ENCODE data around the gene PPP2R3B. TPM values are rescaled to one million over a fixed set of nuclear protein-coding genes. Genes with fewer than 3 reads are reported as not detected.

The PPP2R3B gene
- total RNA-seq, 1 donor from 2014 or later: 30.5 TPM

DNA sequence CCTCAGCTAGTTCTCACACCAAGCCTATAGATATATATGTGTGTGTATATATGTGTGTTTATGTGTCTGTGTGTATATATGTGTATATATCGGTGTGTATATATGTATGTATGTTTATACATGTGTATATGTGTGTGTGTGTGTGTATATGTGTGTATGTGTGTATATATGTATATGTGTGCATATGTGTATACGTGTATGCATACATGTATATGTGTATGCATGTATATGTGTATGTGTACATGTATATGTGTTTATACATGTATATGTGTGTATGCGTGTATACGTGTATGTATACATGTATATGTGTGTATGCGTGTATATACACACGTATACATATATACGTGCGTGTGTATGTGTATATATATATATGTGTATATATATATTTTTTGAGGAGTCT is 86.4 kb downstream of the PPP2R3B start:
- H3K27me3 Mint-ChIP-seq (ENCODE audit: low read depth): no peaks in the 10 kb centered on the region
- TF ChIP-seq, protein P1, sequence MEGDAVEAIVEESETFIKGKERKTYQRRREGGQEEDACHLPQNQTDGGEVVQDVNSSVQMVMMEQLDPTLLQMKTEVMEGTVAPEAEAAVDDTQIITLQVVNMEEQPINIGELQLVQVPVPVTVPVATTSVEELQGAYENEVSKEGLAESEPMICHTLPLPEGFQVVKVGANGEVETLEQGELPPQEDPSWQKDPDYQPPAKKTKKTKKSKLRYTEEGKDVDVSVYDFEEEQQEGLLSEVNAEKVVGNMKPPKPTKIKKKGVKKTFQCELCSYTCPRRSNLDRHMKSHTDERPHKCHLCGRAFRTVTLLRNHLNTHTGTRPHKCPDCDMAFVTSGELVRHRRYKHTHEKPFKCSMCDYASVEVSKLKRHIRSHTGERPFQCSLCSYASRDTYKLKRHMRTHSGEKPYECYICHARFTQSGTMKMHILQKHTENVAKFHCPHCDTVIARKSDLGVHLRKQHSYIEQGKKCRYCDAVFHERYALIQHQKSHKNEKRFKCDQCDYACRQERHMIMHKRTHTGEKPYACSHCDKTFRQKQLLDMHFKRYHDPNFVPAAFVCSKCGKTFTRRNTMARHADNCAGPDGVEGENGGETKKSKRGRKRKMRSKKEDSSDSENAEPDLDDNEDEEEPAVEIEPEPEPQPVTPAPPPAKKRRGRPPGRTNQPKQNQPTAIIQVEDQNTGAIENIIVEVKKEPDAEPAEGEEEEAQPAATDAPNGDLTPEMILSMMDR (IDR thresholded peaks at IDR 0.05): no peak
- H3K9me3 Mint-ChIP-seq (ENCODE audit: low read depth): no peaks in the 10 kb centered on the region
- DNase-seq (ENCODE audit: low spot score): no peak
- no peak overlapping the region for H3K27ac Mint-ChIP-seq (ENCODE audit: unreplicated experiment)
- H3K4me3 Mint-ChIP-seq (ENCODE audit: unreplicated experiment): no peak overlapping the region
- peaks cover 11% of the 10 kb centered on the region for H3K36me3 Mint-ChIP-seq (ENCODE audit: low read depth)
- no peaks in the 10 kb centered on the region for H3K4me1 Mint-ChIP-seq (ENCODE audit: low read depth)

DNA sequence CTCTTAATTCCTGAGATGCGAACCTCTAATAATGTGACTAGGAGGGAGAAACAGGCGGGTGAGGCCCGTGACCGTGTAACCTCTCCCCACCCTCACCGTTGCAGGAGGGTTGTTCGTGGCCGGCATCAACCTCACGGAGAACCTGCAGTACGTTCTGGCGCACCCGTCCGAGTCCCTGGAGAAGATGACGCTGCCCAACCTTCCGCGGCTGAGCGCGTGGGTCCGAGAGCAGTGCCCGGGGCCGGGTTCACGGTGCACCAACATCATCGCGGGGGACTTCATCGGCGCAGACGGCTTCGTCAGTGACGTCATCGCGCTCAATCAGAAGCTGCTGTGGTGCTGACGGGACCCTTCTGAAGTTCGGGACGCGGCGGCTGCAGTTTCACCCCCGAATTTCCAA is 87.7 kb downstream of the PPP2R3B start:
- Mint-ChIP-seq H3K27ac (ENCODE audit: unreplicated experiment) (no peak overlapping the region), H3K36me3 (ENCODE audit: low read depth) (peaks cover 7% of the 10 kb centered on the region), H3K4me3 (ENCODE audit: unreplicated experiment) (no peak overlapping the region), H3K27me3 (ENCODE audit: low read depth) (no peaks in the 10 kb centered on the region), H3K9me3 (ENCODE audit: low read depth) (no peaks in the 10 kb centered on the region), H3K4me1 (ENCODE audit: low read depth) (no peaks in the 10 kb centered on the region)
- TF ChIP-seq, protein P1 (IDR thresholded peaks at IDR 0.05): no peak
- peak; percentile 76 for DNase-seq (ENCODE audit: low spot score)

GRCh38 chrX:295136-295535 is 91.6 kb downstream of the PPP2R3B start:
- H3K4me1 Mint-ChIP-seq (ENCODE audit: low read depth): no peaks in the 10 kb centered on the region
- TF ChIP-seq, protein P1 (IDR thresholded peaks at IDR 0.05): no peak
- no peaks in the 10 kb centered on the region for H3K9me3 Mint-ChIP-seq (ENCODE audit: low read depth)
- H3K4me3 Mint-ChIP-seq (ENCODE audit: unreplicated experiment): no peak overlapping the region
- H3K27ac Mint-ChIP-seq (ENCODE audit: unreplicated experiment): no peak overlapping the region
- DNase-seq (ENCODE audit: low spot score): peak; percentile 79
- H3K36me3 Mint-ChIP-seq (ENCODE audit: low read depth): peaks cover 7% of the 10 kb centered on the region
- H3K27me3 Mint-ChIP-seq (ENCODE audit: low read depth): no peaks in the 10 kb centered on the region

- no peak overlapping the region for H3K27ac Mint-ChIP-seq (ENCODE audit: unreplicated experiment)
- H3K9me3 Mint-ChIP-seq (ENCODE audit: low read depth): no peaks in the 10 kb centered on the region
- peak; percentile 84 for DNase-seq (ENCODE audit: low spot score)
- TF ChIP-seq, protein P1 (IDR thresholded peaks at IDR 0.05): no peak
- H3K4me1 Mint-ChIP-seq (ENCODE audit: low read depth): no peaks in the 10 kb centered on the region
- no peak overlapping the region for H3K4me3 Mint-ChIP-seq (ENCODE audit: unreplicated experiment)
- no peaks in the 10 kb centered on the region for H3K27me3 Mint-ChIP-seq (ENCODE audit: low read depth)
- peaks cover 7% of the 10 kb centered on the region for H3K36me3 Mint-ChIP-seq (ENCODE audit: low read depth)
Observed at GRCh38 chrX:292900-293897, 93.5 kb downstream of the PPP2R3B start.

DNA sequence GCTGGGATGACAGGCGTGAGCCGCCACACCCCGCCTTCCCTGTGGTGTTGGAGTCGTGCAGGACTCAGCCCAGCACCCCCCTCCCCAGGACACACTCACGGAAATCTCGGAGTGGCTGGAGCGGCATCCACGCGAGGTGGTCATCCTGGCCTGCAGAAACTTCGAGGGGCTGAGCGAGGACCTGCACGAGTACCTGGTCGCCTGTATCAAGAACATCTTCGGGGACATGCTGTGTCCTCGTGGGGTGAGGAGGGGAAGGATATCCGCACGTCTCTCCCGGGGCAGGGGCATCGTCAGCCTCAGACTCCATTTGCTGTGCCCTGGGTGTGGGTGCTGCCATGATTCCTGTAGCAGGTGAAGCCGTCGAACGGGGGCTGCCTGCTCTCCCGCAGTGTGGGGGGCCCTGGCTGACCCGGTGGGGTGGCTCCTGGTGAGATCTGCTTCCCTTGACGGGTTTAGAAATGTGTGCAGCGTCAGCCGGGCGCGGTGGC is 95.3 kb downstream of the PPP2R3B start:
- Mint-ChIP-seq H3K27me3 (ENCODE audit: low read depth) (no peaks in the 10 kb centered on the region), H3K4me1 (ENCODE audit: low read depth) (no peaks in the 10 kb centered on the region), H3K9me3 (ENCODE audit: low read depth) (no peaks in the 10 kb centered on the region), H3K27ac (ENCODE audit: unreplicated experiment) (no peak overlapping the region), H3K36me3 (ENCODE audit: low read depth) (peaks cover 7% of the 10 kb centered on the region), H3K4me3 (ENCODE audit: unreplicated experiment) (no peak overlapping the region)
- DNase-seq (ENCODE audit: low spot score): peak; percentile 88
- TF ChIP-seq, protein P1 (IDR thresholded peaks at IDR 0.05): no peak
